ENCODE results near the gene PDGFC. TPM values are rescaled to one million over a fixed set of nuclear protein-coding genes. Genes with fewer than 3 reads are reported as not detected.

The PDGFC gene
- total and polyA plus RNA-seq, 4 donors = 16.6 to 24.5 (median 22.7) TPM

DNA sequence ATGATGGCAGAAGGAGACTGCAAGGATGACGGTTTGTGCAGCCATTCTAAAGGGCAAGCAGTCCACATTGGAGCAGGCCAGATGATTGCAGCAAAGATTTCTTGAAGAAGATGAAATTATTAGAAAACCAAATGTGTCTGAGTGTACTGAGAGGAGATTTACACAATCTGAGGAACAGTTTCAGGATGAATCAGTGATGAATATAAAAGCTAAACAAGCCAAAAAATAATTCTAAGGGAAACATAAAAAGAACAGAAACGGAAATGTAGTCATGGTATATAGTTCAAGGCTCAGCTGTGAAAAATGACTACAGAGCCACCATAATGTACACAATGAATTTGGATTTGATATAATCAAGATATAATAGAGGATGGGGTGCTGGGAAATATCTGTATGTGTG is 168.5 kb downstream of the PDGFC start:
- DNase-seq (ENCODE audit: low read depth in 4 of 6, low spot score in 6 of 6) = no peak
- Histone ChIP-seq H3K4me1 (ENCODE audit: control insufficient read depth, insufficient read depth, low read length) (no peaks in the 10 kb centered on the region), H3K36me3 (ENCODE audit: control insufficient read depth, insufficient read depth, low read length) (no peaks in the 10 kb centered on the region), H3K27me3 (ENCODE audit: control insufficient read depth, insufficient read depth, low read length) (no peaks in the 10 kb centered on the region), H3K9me3 (ENCODE audit: control insufficient read depth, insufficient read depth, low read length) (no peaks in the 10 kb centered on the region), H3K4me3 (ENCODE audit: low read depth, low read length) (no peak overlapping the region), H3K27ac (ENCODE audit: low read depth, low read length) (no peak overlapping the region)
- WGBS (ENCODE audit: insufficient coverage) = 78% methylated on average over 1 of the region's 2 CpGs

DNA sequence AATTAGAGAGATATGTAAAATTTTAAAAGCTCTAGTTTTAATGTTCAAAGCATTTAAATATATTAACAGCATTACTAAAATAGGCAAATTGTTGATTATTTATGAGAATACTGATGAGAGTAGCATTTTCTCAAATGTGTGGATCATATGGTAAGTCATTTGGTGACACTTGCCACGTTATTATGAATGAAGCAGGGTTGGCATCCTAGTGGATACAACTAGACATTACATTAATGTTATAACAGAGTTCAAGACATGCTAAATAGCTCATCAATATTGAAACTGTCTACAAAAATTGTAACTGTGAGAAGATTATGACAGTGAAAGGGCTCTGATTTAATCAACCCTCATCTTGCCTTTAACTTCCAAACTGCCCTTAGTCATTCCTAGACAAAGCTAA is 171.1 kb downstream of the PDGFC start:
- no peaks in the 10 kb centered on the region for H3K27me3 ChIP-seq (ENCODE audit: control insufficient read depth, insufficient read depth, low read length)
- no peaks in the 10 kb centered on the region for H3K36me3 ChIP-seq (ENCODE audit: control insufficient read depth, insufficient read depth, low read length)
- H3K4me3 ChIP-seq (ENCODE audit: low read depth, low read length) = no peak overlapping the region
- WGBS (ENCODE audit: insufficient coverage) = no CpG with 5 or more reads among the region's 1 CpG
- no peak for DNase-seq (ENCODE audit: low read depth in 4 of 6, low spot score in 6 of 6)
- no peaks in the 10 kb centered on the region for H3K9me3 ChIP-seq (ENCODE audit: control insufficient read depth, insufficient read depth, low read length)
- H3K27ac ChIP-seq (ENCODE audit: low read depth, low read length) = no peak overlapping the region
- H3K4me1 ChIP-seq (ENCODE audit: control insufficient read depth, insufficient read depth, low read length) = no peaks in the 10 kb centered on the region

DNA sequence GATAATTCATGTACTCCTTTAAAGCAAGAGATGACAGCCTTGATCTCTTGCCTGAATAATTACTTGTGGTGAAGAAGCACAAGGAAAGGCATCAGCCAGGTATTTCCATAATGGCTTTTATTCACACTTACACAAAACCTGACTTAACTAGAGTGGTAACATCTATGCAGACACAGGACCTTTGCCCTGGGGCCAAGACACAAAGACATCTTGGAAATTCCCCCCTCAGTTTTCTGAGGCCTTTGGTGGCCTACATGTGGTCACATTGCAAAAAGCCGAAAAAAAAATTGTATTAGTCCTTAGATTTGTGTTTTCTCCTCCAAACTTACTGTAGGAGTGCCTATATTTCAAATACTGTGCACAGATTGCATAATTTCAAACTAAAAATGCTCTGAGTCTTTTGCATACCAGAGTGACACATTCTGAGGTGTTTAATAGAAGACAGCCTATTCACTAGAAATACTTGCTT is 172.4 kb downstream of the PDGFC start:
- no peak for DNase-seq (ENCODE audit: low read depth in 4 of 6, low spot score in 6 of 6)
- Histone ChIP-seq H3K36me3 (ENCODE audit: control insufficient read depth, insufficient read depth, low read length) (no peaks in the 10 kb centered on the region), H3K27ac (ENCODE audit: low read depth, low read length) (no peak overlapping the region), H3K4me1 (ENCODE audit: control insufficient read depth, insufficient read depth, low read length) (no peaks in the 10 kb centered on the region), H3K27me3 (ENCODE audit: control insufficient read depth, insufficient read depth, low read length) (no peaks in the 10 kb centered on the region), H3K4me3 (ENCODE audit: low read depth, low read length) (no peak overlapping the region), H3K9me3 (ENCODE audit: control insufficient read depth, insufficient read depth, low read length) (no peaks in the 10 kb centered on the region)
- WGBS (ENCODE audit: insufficient coverage) = no CpG with 5 or more reads among the region's 1 CpG

GRCh38 chr4:156798438-156798837 is 173.2 kb downstream of the PDGFC start:
- H3K4me1 ChIP-seq (ENCODE audit: control insufficient read depth, insufficient read depth, low read length) = no peaks in the 10 kb centered on the region
- H3K9me3 ChIP-seq (ENCODE audit: control insufficient read depth, insufficient read depth, low read length) = no peaks in the 10 kb centered on the region
- no CpG with 5 or more reads among the region's 1 CpG for WGBS (ENCODE audit: insufficient coverage)
- no peaks in the 10 kb centered on the region for H3K36me3 ChIP-seq (ENCODE audit: control insufficient read depth, insufficient read depth, low read length)
- H3K4me3 ChIP-seq (ENCODE audit: low read depth, low read length) = no peak overlapping the region
- no peak overlapping the region for H3K27ac ChIP-seq (ENCODE audit: low read depth, low read length)
- no peak for DNase-seq (ENCODE audit: low read depth in 4 of 6, low spot score in 6 of 6)
- no peaks in the 10 kb centered on the region for H3K27me3 ChIP-seq (ENCODE audit: control insufficient read depth, insufficient read depth, low read length)

DNA sequence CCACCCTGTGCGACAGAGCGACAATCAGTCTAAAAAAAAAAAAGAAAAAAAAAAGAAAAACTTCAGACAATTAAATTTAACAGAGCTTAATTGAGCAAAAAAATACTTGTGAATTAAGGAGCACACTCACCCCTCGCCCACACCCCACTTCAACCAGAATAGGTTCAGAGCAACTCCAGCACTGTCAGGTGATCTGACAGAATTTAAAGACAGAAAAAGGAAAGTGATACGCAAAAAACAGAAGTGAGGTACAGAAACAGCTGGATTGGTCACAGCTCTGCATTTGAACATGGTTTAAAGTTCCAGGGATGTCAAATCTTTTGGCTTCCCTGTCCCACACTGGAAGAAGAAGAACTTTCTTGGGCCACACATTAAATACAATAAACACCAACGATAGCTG is 174.4 kb downstream of the PDGFC start:
- no peak overlapping the region for H3K27ac ChIP-seq (ENCODE audit: low read depth, low read length)
- no peaks in the 10 kb centered on the region for H3K9me3 ChIP-seq (ENCODE audit: control insufficient read depth, insufficient read depth, low read length)
- H3K36me3 ChIP-seq (ENCODE audit: control insufficient read depth, insufficient read depth, low read length) = no peaks in the 10 kb centered on the region
- 93% methylated on average over 3 of the region's 5 CpGs for WGBS (ENCODE audit: insufficient coverage)
- no peak overlapping the region for H3K4me3 ChIP-seq (ENCODE audit: low read depth, low read length)
- H3K4me1 ChIP-seq (ENCODE audit: control insufficient read depth, insufficient read depth, low read length) = no peaks in the 10 kb centered on the region
- DNase-seq (ENCODE audit: low read depth in 4 of 6, low spot score in 6 of 6) = no peak
- H3K27me3 ChIP-seq (ENCODE audit: control insufficient read depth, insufficient read depth, low read length) = no peaks in the 10 kb centered on the region

- DNase-seq (ENCODE audit: low read depth in 4 of 6, low spot score in 6 of 6) = no peak
- Histone ChIP-seq H3K36me3 (ENCODE audit: control insufficient read depth, insufficient read depth, low read length) (no peaks in the 10 kb centered on the region), H3K9me3 (ENCODE audit: control insufficient read depth, insufficient read depth, low read length) (no peaks in the 10 kb centered on the region), H3K4me1 (ENCODE audit: control insufficient read depth, insufficient read depth, low read length) (no peaks in the 10 kb centered on the region), H3K27me3 (ENCODE audit: control insufficient read depth, insufficient read depth, low read length) (no peaks in the 10 kb centered on the region), H3K4me3 (ENCODE audit: low read depth, low read length) (no peak overlapping the region), H3K27ac (ENCODE audit: low read depth, low read length) (no peak overlapping the region)
- no CpG with 5 or more reads among the region's 2 CpGs for WGBS (ENCODE audit: insufficient coverage)
These were observed 175.9 kb downstream of the PDGFC start for GRCh38 chr4:156795727-156796126.

- no peaks in the 10 kb centered on the region for H3K4me1 ChIP-seq (ENCODE audit: control insufficient read depth, insufficient read depth, low read length)
- no peaks in the 10 kb centered on the region for H3K36me3 ChIP-seq (ENCODE audit: control insufficient read depth, insufficient read depth, low read length)
- 93% methylated on average over 3 of the region's 4 CpGs for WGBS (ENCODE audit: insufficient coverage)
- no peak overlapping the region for H3K27ac ChIP-seq (ENCODE audit: low read depth, low read length)
- H3K9me3 ChIP-seq (ENCODE audit: control insufficient read depth, insufficient read depth, low read length) = no peaks in the 10 kb centered on the region
- no peak for DNase-seq (ENCODE audit: low read depth in 4 of 6, low spot score in 6 of 6)
- no peaks in the 10 kb centered on the region for H3K27me3 ChIP-seq (ENCODE audit: control insufficient read depth, insufficient read depth, low read length)
- H3K4me3 ChIP-seq (ENCODE audit: low read depth, low read length) = no peak overlapping the region
These were observed 176.7 kb downstream of the PDGFC start for GRCh38 chr4:156794863-156795262.

DNA sequence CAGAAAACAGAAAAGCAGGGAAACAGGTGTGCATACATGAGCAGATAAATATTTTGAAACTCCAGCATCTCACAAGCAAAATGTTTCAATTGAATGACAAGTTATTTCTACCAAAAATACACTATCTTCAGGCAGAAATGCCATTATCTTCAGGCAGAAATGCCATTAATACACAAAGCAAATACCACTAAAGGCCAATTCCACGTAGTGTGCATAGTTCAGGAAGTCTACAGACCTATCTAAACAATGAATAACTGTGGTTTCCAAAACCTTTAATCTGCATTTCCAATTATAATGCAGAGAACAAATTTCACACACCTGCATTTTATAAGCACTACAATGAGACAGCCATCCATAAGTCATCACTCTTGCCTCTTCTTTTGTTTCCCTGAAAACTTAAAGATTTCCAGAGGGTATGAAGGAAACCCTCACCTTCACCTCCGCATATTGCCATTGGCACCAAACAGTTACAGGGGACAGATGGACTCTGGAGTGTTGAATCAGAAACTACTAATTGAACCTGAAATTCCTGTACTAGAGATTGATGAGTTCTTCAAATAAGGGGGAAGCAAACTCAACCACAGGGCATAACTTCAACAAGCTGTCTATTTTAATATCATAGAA is 179.0 kb downstream of the PDGFC start:
- no peak overlapping the region for H3K27ac ChIP-seq (ENCODE audit: low read depth, low read length)
- DNase-seq (ENCODE audit: low read depth in 4 of 6, low spot score in 6 of 6) = no peak
- H3K4me3 ChIP-seq (ENCODE audit: low read depth, low read length) = no peak overlapping the region
- H3K9me3 ChIP-seq (ENCODE audit: control insufficient read depth, insufficient read depth, low read length) = no peaks in the 10 kb centered on the region
- H3K36me3 ChIP-seq (ENCODE audit: control insufficient read depth, insufficient read depth, low read length) = no peaks in the 10 kb centered on the region
- WGBS (ENCODE audit: insufficient coverage) = 67% methylated on average over 1 of the region's 2 CpGs
- H3K27me3 ChIP-seq (ENCODE audit: control insufficient read depth, insufficient read depth, low read length) = no peaks in the 10 kb centered on the region
- no peaks in the 10 kb centered on the region for H3K4me1 ChIP-seq (ENCODE audit: control insufficient read depth, insufficient read depth, low read length)

DNA sequence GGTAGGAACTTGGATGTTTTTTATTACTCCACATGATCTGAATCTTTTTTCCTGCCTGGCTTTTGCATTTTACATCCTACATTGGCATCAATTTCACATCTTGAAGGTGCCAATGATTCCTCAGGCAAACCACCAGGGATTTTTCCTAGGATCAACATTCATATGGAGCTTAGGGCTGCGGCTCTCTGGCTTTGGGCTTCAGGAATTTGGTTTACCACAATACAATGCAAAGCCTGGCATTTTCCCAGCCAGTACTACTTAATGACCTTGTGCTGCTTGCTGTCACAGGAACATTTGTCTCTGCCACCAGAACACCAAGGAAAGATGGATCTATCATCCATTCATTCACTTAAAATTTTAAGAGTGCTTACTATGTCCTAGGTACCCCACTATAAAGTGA is 180.7 kb downstream of the PDGFC start:
- peak in 2 of 6 donors; percentile 49 to 65 for DNase-seq (ENCODE audit: low read depth in 4 of 6, low spot score in 6 of 6)
- no peak overlapping the region for H3K27ac ChIP-seq (ENCODE audit: low read depth, low read length)
- 29% methylated on average over 1 of the region's 1 CpG for WGBS (ENCODE audit: insufficient coverage)
- H3K9me3 ChIP-seq (ENCODE audit: control insufficient read depth, insufficient read depth, low read length) = no peaks in the 10 kb centered on the region
- H3K4me3 ChIP-seq (ENCODE audit: low read depth, low read length) = no peak overlapping the region
- no peaks in the 10 kb centered on the region for H3K27me3 ChIP-seq (ENCODE audit: control insufficient read depth, insufficient read depth, low read length)
- H3K4me1 ChIP-seq (ENCODE audit: control insufficient read depth, insufficient read depth, low read length) = no peaks in the 10 kb centered on the region
- no peaks in the 10 kb centered on the region for H3K36me3 ChIP-seq (ENCODE audit: control insufficient read depth, insufficient read depth, low read length)

- no peak for DNase-seq (ENCODE audit: low read depth in 4 of 6, low spot score in 6 of 6)
- no peak overlapping the region for H3K4me3 ChIP-seq (ENCODE audit: low read depth, low read length)
- H3K27ac ChIP-seq (ENCODE audit: low read depth, low read length) = no peak overlapping the region
- H3K4me1 ChIP-seq (ENCODE audit: control insufficient read depth, insufficient read depth, low read length) = no peaks in the 10 kb centered on the region
- no peaks in the 10 kb centered on the region for H3K36me3 ChIP-seq (ENCODE audit: control insufficient read depth, insufficient read depth, low read length)
- no peaks in the 10 kb centered on the region for H3K27me3 ChIP-seq (ENCODE audit: control insufficient read depth, insufficient read depth, low read length)
- H3K9me3 ChIP-seq (ENCODE audit: control insufficient read depth, insufficient read depth, low read length) = no peaks in the 10 kb centered on the region
These were observed 182.8 kb downstream of the PDGFC start for GRCh38 chr4:156788782-156789181.

All from spinal cord (tissue), 10 donors.